ENCODE results near the gene OR4D5. TPM values are rescaled to one million over a fixed set of nuclear protein-coding genes. Genes with fewer than 3 reads are reported as not detected.

OR4D5 gene
- total RNA-seq, result under 1 TPM; 0.37 to 0.81 TPM
- long read RNA-seq, result 0 reads

DNA sequence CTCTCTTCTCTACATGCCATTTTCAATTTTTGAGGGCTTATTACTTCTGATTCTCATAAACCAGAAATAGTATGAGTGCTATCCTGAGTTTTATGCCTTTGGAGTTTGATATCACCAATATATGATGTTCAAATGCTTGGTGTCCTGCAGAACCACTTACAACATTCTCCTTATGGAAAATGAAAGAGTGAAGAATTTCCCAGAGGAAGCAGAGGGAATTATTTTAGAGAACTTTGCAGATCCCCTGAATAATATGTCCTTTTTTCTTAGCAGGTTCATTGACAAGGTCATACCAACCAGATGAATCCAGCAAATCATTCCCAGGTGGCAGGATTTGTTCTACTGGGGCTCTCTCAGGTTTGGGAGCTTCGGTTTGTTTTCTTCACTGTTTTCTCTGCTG lies at the start of gene OR4D5:
TSS of gene OR4D5 (plus strand) at position 301 of the 400 bp plus-strand sequence. CDS start at position 301, 0 bp downstream.
- DNase-seq (no peak), ATAC-seq (no peak)
- intact Hi-C loops (cut with DNase I, micrococcal nuclease), result no loop called here

DNA sequence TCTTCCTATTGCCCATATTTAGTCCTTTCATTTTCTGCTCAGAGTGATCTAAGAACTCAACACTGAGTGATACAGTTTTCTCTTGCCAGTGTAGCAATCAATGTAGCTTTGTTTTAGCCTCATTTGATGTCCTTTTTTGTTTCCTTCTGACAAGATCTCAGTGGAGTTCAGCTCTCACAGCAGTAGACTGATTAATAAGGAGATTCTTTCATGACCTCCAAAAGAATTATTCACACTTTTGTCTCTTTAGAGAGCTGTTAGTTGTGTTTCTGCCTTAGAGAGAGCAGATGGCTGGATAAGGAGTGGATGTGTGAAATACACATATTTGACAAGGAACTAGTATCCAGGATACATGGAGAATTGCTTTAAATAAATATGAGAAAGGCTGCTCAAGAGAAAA lies 47.4 kb upstream of the OR4D5 start:
- intact Hi-C loops (cut with DNase I, micrococcal nuclease), result no loop called here
- DNase-seq, result no peak
- no peak for ATAC-seq

DNA sequence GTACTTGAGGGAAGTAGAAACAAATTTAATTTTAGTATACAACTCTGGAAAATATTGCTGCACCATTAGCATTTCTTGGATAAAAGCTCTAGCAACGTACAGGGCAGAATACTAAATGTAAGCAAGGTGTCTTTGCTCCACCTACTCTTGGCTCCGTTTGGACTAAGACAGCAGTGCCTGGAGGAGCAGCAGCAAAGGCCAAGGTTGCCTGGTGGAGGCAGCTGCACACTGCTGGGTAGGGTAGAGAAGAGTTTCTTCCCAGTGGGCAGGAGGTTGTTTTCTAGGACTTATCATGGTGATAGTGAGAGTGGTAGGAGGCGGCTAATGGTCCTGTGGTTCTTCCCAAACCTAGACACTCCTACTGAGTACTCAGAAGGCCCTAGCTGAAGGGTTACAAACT lies 39.6 kb upstream of the OR4D5 start:
- intact Hi-C loops (cut with DNase I, micrococcal nuclease), result no loop called here
- no peak for DNase-seq
- ATAC-seq, result no peak

DNA sequence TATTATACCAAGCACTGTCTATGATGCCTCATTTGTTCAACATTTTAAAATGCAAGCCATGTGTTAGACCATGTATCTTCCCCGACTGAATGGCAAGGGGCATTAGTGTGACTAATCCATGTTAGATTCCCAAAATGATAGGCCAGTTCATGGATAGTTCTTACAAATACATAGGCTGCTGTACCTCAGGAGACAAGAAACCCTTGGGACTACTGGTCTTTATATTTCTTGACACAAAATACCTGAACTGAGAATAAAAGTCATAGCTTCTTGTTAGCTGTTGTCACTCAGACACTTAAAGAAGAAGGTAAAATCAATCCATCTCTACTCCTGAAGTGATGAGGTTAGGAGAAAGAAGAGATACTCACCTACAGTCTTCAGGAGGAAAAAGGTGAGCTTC lies 37.5 kb upstream of the OR4D5 start, which contains the start of gene OR8D4:
TSS of gene OR8D4 (plus strand) at position 301 of the 400 bp plus-strand sequence. CDS start 4,265 bp downstream, outside the sequence.
- no peak for DNase-seq
- ATAC-seq, result no peak
- intact Hi-C loops (cut with DNase I, micrococcal nuclease), result no loop called here

DNA sequence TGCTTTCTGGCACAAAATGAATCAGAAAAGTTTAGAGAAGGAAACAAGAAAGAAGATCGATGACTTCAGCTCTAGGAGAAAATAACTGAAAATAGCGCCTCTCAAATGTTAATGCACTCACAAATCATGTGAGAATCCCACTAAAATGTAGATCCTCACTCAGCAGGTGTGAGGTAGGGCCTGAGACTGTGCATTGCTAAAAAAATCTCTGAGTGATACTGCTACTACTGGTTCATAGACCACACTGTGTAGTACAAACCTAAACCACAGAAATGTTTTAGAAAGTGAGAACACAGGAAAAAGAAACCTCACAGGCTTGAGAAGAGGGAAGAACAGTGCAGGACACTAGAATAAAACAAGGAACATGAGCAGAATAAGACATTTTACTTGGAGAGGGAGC lies 35.5 kb upstream of the OR4D5 start:
- ATAC-seq (no peak), DNase-seq (no peak)
- intact Hi-C loops (cut with DNase I, micrococcal nuclease), result no loop called here

DNA sequence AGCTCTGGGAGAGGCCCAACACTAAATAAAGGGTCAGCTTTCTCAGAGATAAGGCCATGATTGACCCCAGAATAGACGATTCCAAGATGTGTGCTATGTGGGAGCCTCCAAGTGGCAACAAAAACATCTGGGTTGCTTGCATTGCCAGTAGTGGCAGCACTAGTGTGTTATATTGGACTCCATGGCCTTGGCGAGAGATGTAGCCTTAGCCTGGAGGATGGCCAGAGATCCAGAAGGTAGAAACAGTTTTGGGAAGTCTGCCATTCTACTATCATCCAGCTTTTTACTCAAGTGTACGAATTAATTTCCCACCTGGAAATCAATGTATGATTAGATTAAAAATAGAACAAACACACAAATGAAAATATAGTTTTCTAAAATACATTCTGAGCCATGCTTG lies 34.5 kb upstream of the OR4D5 start:
- intact Hi-C loops (cut with DNase I, micrococcal nuclease), result no loop called here
- ATAC-seq (no peak), DNase-seq (no peak)

DNA sequence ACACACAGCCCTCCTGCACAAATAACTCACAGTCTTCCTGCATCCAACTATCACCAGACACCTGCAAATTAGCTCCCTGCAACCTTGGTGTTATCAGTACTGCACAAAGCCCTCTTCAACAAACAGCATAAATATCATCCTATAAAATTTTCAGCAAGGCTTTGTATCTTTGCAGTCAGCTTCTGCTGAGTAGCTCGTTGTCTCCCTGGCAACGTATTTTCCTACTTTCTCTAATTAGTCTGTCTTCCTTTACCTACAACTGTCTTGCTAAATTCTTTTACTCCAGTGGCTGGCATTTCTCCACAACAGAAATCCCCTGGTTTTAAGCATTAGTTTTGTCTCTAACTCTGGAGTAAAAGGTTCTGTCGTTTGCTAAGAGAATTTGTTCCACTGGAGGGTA lies 33.6 kb upstream of the OR4D5 start:
- DNase-seq (no peak), ATAC-seq (no peak)
- intact Hi-C loops (cut with DNase I, micrococcal nuclease), result no loop called here

DNA sequence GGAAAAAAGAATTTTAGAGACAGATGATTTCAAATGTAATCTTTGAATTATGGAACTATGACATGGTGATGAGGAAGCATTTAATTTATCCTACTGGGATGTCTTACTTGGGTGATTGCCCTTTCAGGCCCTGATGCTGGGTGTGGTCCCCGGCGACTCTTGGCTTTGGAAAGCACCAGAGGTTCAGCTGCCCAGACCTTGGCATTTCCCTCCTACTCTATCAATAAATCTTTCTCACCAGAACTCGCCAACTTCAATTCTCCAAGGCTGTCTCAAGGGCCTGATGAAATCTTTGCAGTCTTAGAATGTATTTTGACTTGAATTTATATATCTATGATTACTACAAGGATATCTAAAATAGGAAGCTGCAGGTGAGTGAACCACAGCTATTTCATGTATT lies 18.5 kb upstream of the OR4D5 start:
- intact Hi-C loops (cut with DNase I, micrococcal nuclease), result no loop called here
- ATAC-seq (no peak), DNase-seq (no peak)

DNA sequence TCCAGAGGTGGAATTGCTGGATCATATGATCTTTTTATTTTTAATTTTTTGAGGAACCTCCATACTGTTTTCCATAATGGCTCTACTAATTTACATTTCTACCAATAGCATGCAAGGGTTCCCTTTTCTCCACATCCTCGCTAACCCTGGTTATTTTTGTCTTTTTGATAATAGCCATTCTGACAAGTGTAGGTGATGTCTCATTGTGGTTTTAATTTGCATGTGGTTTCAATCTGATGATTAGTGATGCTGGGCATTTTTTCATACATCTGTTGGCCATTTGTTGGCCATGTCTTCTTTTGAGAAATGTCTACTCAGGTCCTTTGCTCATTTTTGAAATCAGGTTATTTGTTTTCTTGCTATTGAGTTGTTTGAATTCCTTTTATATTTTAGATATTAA lies 15.4 kb upstream of the OR4D5 start:
- no peak for DNase-seq

DNA sequence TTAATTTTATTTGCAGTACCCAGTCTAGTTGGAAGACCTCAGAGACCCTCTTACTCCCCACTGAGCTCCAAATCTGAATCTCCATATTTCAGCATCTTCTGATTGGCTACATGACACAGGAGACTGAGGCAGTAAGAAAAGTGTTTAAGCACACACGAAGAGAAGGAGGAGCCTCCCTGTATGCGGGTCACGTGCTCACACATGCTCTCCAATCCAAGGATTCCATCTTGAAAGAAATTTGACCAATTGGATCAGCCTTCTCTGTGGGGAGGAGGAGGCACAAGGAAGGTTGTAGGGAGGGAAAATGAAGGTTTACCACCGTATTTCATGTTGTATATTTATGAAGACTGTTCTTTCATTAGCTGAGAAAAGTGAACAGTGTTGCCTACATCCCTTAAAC lies 3.0 kb downstream of the OR4D5 start:
- no peak for ATAC-seq
- intact Hi-C loops (cut with DNase I, micrococcal nuclease), result no loop called here

More for the DNA sequence above, 15.4 kb upstream of the OR4D5 start:
- intact Hi-C loops (cut with DNase I, micrococcal nuclease), result no loop called here
- no peak for ATAC-seq

DNA sequence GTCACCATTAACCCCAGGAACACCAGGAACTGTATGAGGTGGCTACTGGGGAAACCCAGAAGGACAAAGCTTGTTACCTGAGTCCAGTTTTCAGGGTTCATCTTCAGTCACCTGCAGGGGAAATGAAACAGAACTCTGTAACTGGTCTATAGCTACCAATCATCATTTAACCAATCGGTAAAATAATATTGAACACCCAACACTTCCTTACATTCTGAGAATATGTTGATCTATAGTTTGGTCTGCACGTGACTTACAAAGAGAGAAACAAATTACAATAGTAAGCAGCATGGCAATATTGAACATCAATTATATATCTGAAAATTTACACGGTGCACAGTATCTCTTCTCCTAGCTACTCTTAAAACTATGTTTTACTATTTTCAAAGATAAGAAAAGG lies 4.3 kb downstream of the OR4D5 start, which contains the start of gene OR6T1:
TSS of gene OR6T1 (minus strand) at position 101 of the 400 bp plus-strand sequence. CDS start at position 101, 0 bp downstream.
- DNase-seq (no peak), ATAC-seq (no peak)
- intact Hi-C loops (cut with DNase I, micrococcal nuclease), result no loop called here

More for the DNA sequence above, 3.0 kb downstream of the OR4D5 start:
- no peak for DNase-seq

DNA sequence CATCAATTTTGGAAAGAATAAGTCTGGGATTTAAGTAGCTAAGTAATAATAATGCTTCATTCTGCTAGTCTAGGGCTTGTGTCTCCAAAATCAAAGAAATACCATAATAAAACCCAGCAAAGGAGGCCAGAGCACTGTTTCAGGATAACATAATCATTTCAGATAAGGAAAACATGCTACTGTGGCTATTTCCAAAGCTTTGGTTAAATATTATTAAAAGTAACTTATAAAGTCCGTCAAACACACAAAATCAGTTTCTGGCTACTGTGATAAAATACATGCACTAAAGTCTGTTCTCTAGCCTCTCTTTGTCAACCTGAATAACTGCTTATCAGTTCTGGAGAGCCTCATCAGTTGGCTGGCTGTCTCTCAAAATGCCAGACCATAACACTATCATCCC lies 5.7 kb downstream of the OR4D5 start:
- no peak for ATAC-seq
- intact Hi-C loops (cut with DNase I, micrococcal nuclease), result no loop called here
- no peak for DNase-seq

DNA sequence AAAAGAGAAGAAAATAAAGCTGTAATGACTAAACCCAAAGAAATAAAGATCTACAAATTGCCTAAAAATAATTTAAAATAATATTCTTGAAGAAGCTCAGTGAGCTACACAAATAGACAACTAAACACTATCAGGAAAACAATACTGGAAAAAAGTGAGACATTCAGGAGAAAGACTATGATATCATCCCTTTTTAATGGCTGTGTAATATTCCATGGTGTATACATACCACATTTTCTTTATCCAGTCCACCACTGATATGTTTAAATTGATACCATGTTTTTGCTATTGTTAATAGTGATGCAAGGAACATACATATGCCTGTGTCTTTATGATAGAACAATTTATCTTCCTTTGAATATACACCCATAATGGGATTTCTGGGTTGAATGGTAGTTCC lies 17.3 kb downstream of the OR4D5 start:
- intact Hi-C loops (cut with DNase I, micrococcal nuclease), result no loop called here
- ATAC-seq, result no peak
- no peak for DNase-seq

DNA sequence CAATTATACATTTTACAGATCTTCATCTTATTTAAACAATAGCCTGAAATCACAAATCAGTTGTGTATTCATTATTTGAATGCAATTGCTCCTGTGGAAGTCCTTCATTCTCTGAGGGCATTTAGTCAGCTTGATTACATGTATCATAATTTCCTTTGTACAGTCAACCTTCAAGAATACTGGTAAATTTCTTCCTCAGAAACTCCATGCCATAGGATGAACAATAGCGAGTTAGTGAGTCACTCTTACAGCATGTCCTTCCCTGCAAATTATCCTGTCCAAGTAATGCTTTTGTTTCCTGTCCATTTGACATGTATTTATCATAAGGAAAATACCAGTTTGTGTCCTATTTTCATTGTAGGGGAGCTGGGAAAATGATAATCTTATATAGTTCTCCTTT lies 34.4 kb downstream of the OR4D5 start:
- no peak for ATAC-seq
- DNase-seq, result no peak
- intact Hi-C loops (cut with DNase I, micrococcal nuclease), result no loop called here

DNA sequence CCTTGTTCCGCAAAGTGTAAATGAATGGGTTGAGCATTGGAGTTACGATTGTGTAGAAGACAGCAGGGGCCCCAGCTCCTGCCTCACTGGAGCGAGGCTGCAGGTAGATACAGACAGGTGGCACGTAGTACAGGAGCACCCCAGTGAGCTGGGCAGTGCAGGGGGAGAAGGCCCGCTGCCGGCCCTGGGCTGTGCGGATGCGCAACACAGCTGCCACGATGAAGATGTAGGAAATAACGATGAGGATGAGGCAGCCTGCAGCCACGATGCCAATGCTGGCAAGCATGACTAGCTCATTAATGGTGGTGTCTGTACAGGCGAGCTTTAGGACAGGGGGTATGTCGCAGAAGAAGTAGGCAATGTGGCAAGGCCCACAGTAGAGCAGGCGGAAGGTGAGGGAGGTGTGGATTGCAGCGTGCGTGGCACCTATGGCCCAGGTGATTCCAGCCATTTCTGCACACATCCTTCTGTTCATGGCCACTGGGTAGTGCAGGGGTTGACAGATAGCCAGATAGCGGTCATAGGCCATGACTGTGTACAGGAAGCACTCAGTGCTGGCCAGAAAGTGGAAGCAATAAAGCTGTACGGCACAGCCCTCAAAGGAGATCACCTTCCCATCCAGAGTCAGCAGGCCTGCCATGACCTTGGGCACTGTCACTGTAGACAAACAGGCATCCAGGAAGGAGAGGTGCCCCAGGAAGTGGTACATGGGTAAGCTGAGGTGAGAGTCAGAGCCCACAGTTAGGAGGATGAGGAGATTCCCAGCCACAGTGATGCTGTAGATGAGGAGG lies 37.5 kb downstream of the OR4D5 start:
- intact Hi-C loops (cut with DNase I, micrococcal nuclease), result no loop called here
- DNase-seq, result no peak
- no peak for ATAC-seq

DNA sequence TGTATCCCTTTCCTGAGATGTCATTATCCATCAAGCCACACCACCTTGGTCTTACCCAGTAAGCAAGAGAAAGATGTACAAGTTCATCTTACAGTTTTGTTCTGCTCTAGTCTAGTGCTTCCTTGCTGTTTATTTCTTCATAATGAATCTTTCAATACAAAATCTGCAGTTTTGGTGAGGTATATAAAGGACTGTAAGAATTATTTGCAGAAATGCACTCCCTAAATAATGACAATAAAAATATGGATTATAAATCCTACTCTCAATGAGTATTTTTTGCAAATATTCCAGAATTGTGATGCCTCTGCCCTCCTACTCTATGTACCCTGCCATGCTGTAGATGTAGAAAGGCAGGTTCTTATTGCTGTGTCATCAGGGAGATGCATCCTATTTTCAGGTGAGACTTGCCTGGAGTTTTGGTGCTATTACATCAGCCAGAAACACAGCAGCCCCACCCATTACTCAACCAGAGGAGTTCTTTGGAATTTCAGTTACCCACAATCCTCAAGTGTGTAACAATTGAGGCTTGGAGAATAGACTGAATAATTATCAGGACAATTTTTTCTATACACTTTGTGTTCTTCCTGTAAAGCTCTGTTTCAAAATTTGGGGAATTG lies 38.4 kb downstream of the OR4D5 start, which contains the start of gene OR10S1:
TSS of gene OR10S1 (minus strand) at position 51 of the 617 bp plus-strand sequence. CDS start 117 bp downstream, outside the sequence.
- no peak for DNase-seq
- ATAC-seq, result no peak
- intact Hi-C loops (cut with DNase I, micrococcal nuclease), result no loop called here

DNA sequence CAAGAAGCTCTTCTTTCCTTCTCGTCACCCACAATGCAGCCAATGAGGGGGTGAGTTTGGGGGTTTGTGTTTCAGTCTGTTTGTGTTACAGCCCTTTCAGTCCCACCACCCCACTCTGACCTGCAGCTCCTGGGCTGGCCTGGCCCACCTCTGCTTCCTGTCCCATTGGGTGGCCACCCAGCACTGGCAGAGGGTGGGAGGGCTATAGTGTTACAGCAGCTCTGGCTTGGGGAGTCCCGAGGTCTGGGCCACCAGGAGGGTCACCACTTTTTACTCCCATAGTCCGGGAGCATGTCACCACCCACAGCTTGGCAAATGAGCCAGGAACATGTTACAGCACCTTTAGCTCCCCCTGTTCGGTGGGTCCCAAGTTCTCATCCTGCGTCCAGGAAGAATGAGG lies 39.9 kb downstream of the OR4D5 start:
- intact Hi-C loops (cut with DNase I, micrococcal nuclease), result no loop called here
- ATAC-seq (no peak), DNase-seq (no peak)

All from left colon (tissue), 2 donors.